Measurements from ENCODE around the gene MYO16.

MYO16 gene

GRCh38 chr13:108629181-108629752 lies at the start of gene MYO16:
Gene MYO16 (plus strand): TSS chr13:108629611. CDS start chr13:108629845, 234 bp downstream.
- DNase-seq (ENCODE audit: low read depth): no peak

- no peak for DNase-seq (ENCODE audit: low read depth)
Observed at GRCh38 chr13:108586826-108587225, 42.6 kb upstream of the MYO16 start.

GRCh38 chr13:108588516-108588915 lies 40.9 kb upstream of the MYO16 start:
- DNase-seq (ENCODE audit: low read depth): no peak

GRCh38 chr13:108594153-108594552 lies 35.3 kb upstream of the MYO16 start:
- DNase-seq (ENCODE audit: low read depth): no peak

- no peak for DNase-seq (ENCODE audit: low read depth)
Observed at GRCh38 chr13:108595436-108596274, 33.8 kb upstream of the MYO16 start.

- DNase-seq (ENCODE audit: low read depth): no peak
Observed at GRCh38 chr13:108597943-108598342, 31.5 kb upstream of the MYO16 start.

- DNase-seq (ENCODE audit: low read depth): no peak
Observed at GRCh38 chr13:108606424-108606823, 23.0 kb upstream of the MYO16 start.

GRCh38 chr13:108609353-108609752 lies 20.1 kb upstream of the MYO16 start:
- no peak for DNase-seq (ENCODE audit: low read depth)

- DNase-seq (ENCODE audit: low read depth): no peak
Observed at GRCh38 chr13:108610507-108610906, 18.9 kb upstream of the MYO16 start.

GRCh38 chr13:108615241-108615640 lies 14.2 kb upstream of the MYO16 start:
- DNase-seq (ENCODE audit: low read depth): no peak

- DNase-seq (ENCODE audit: low read depth): no peak
Observed at GRCh38 chr13:108618233-108618632, 11.2 kb upstream of the MYO16 start.

GRCh38 chr13:108621462-108621861 lies 7.9 kb upstream of the MYO16 start:
- DNase-seq (ENCODE audit: low read depth): no peak

GRCh38 chr13:108624108-108624507 lies 5.3 kb upstream of the MYO16 start:
- DNase-seq (ENCODE audit: low read depth): no peak

- DNase-seq (ENCODE audit: low read depth): no peak
Observed at GRCh38 chr13:108624979-108625378, 4.4 kb upstream of the MYO16 start.

- DNase-seq (ENCODE audit: low read depth): no peak
Observed at GRCh38 chr13:108629988-108630387, 577 bp downstream of the MYO16 start.

- no peak for DNase-seq (ENCODE audit: low read depth)
Observed at GRCh38 chr13:108632649-108633167, 3.3 kb downstream of the MYO16 start.

GRCh38 chr13:108638901-108639300 lies 9.5 kb downstream of the MYO16 start:
- no peak for DNase-seq (ENCODE audit: low read depth)

- no peak for DNase-seq (ENCODE audit: low read depth)
Observed at GRCh38 chr13:108643646-108644353, 14.4 kb downstream of the MYO16 start.

- no peak for DNase-seq (ENCODE audit: low read depth)
Observed at GRCh38 chr13:108645376-108645775, 16.0 kb downstream of the MYO16 start.

GRCh38 chr13:108650271-108650670 lies 20.9 kb downstream of the MYO16 start:
- DNase-seq (ENCODE audit: low read depth): no peak

GRCh38 chr13:108656742-108657141 lies 27.3 kb downstream of the MYO16 start:
- no peak for DNase-seq (ENCODE audit: low read depth)

- DNase-seq (ENCODE audit: low read depth): no peak
Observed at GRCh38 chr13:108657519-108657918, 28.1 kb downstream of the MYO16 start.

GRCh38 chr13:108662528-108662927 lies 33.1 kb downstream of the MYO16 start:
- DNase-seq (ENCODE audit: low read depth): no peak
